Choroid plexus epithelial cell (primary cell): ENCODE results near the gene RAB44.

Experiments used
- DNase-seq: peaks from one replicate; pipeline ENCODE4 v3.0.0-alpha.2; 2010; ENCODE audit warnings: low read depth
- H3K4me3 ChIP-seq: 2 replicates; pipeline ENCODE4 v1.5.1; 2011; ENCODE audit warnings: low read depth, mild to moderate bottlenecking, control low read depth, low read length, moderate library complexity
- TF ChIP-seq, protein P1 (sequence below): conservative IDR thresholded peaks from 2 replicates; pipeline ENCODE4 v1.5.1; 2011; ENCODE audit warnings: low read depth, mild to moderate bottlenecking, control low read depth, inconsistent platforms, low read length, moderate library complexity

RAB44 gene

DNA sequence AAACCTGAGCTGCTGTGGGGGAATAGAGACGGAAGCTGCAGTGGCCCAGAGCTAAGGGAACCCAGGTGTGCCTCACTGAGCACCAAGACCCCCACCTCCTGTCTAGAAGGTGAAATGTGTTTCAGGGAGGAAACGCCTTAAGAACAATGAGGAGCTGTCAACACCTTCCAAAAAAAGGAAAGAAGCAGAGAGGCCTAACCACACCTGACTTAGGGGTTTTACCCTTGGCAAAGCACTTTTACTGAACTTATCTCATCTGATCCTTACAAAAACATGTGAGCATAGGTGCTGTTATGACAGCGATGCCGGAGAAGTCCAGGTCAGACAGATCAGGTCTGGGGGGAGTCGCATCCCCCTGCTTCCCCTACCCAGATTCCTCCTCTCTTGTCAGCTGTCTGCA, 35.2 kb upstream of the RAB44 start:
- no peak for DNase-seq
- no peak overlapping the region for H3K4me3 ChIP-seq
- TF ChIP-seq, protein P1, sequence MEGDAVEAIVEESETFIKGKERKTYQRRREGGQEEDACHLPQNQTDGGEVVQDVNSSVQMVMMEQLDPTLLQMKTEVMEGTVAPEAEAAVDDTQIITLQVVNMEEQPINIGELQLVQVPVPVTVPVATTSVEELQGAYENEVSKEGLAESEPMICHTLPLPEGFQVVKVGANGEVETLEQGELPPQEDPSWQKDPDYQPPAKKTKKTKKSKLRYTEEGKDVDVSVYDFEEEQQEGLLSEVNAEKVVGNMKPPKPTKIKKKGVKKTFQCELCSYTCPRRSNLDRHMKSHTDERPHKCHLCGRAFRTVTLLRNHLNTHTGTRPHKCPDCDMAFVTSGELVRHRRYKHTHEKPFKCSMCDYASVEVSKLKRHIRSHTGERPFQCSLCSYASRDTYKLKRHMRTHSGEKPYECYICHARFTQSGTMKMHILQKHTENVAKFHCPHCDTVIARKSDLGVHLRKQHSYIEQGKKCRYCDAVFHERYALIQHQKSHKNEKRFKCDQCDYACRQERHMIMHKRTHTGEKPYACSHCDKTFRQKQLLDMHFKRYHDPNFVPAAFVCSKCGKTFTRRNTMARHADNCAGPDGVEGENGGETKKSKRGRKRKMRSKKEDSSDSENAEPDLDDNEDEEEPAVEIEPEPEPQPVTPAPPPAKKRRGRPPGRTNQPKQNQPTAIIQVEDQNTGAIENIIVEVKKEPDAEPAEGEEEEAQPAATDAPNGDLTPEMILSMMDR, result no peak

DNA sequence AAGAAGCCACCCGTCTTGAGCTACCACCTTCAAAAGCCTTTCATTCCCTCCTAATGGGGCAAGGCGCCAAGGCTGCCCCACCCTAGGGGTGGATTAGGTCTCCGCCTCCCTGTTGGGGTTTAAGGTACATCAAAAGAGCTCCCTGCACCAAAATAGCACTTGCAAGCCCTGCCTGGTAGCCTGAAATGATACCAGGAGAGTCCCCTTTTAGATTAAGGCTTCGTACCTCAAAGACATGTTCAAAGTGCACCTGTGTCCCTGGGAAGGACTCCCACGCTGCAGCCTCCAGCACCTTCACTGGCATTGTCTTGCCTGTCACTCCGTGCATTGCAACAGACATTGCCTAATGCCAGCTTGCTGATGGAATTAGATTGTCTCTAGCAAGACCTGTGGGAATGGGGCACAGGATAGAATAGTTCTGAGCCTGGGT, 34.8 kb upstream of the RAB44 start:
- no peak for DNase-seq
- TF ChIP-seq, protein P1, result no peak

DNA sequence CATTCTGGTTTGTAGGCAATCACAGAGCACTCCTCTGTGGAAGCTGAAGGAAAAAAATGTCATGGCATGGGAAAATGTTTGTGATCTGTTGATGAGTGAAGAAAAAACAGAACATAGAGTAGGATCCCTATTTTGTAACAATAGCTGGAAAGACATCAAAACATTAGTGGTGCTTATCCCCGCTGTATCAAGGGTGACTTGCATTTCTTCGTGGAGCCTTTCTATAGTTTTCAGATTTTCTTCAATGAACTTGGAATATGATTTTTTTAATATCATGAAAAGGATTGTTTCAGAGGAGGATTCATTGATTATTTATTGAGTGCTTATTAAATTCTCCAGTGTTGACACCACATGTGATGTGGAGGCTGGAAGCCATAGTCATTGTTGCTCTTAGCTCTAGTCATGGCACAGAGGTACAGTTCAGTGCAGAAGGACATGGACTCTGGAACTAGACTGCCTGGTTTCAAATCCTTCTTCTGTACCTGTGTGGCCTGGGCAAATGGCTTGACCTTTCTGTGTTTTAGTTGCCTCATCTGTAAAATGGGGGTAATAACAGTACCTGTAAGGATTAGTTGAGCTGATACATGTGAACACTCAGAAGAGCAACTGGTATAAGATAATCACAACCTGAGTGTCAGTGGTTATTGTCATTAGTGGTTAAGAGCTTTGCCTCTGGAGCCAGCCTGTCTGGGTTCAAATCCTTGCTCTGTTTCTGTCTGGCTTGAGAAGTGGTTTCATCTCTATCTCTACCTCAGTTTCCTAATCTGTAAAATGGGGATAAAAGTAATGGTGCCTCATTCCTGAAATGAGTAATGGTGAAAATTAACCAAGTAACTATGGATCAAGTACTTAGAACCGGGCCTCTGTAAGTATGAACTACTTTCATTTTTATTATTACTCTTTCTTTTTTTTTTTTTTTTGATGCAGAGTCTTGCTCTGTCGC, 33.9 kb upstream of the RAB44 start:
- TF ChIP-seq, protein P1, result no peak
- no peak overlapping the region for H3K4me3 ChIP-seq
- DNase-seq, result no peak

More for the DNA sequence above, 34.8 kb upstream of the RAB44 start:
- H3K4me3 ChIP-seq, result no peak overlapping the region

DNA sequence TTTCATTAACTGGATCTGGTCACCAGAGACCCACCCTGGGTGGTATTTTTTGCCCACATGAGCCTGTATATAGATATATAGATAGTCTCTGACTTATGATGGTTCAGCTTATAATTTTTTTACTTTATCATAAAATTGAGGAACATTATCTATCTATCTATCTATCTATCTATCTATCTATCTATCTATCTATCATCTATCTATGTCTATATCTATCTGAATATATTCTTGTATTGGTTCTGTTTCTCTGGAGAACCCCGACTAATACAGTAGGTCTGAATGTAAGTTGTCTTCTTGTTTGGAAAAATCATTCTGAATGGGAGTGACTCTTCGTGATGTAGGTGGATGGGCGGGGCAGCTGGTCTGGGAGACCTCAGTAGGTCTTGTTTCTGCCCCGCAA, 32.4 kb upstream of the RAB44 start:
- no peak for DNase-seq
- H3K4me3 ChIP-seq, result no peak overlapping the region
- TF ChIP-seq, protein P1, result no peak

DNA sequence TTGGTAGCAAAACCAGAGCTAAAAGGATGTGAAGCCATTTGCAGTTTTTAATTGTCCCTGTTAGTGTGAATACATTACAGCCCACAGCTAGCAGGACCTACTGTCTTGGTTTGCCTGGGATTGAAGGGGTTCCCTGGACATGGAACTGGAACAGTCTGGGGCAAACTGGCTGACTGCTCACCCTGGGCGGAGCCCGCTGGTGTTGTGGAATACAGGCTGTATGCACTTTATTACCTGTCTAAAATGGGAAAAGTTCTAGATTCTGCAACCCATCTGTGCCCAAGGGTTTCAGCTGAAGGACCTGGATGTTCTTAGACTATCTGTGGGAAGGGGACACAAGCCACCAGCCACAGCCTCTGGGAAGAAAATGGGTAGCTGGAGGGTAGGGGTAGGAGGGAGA, 31.3 kb upstream of the RAB44 start:
- TF ChIP-seq, protein P1, result no peak
- no peak for DNase-seq

DNA sequence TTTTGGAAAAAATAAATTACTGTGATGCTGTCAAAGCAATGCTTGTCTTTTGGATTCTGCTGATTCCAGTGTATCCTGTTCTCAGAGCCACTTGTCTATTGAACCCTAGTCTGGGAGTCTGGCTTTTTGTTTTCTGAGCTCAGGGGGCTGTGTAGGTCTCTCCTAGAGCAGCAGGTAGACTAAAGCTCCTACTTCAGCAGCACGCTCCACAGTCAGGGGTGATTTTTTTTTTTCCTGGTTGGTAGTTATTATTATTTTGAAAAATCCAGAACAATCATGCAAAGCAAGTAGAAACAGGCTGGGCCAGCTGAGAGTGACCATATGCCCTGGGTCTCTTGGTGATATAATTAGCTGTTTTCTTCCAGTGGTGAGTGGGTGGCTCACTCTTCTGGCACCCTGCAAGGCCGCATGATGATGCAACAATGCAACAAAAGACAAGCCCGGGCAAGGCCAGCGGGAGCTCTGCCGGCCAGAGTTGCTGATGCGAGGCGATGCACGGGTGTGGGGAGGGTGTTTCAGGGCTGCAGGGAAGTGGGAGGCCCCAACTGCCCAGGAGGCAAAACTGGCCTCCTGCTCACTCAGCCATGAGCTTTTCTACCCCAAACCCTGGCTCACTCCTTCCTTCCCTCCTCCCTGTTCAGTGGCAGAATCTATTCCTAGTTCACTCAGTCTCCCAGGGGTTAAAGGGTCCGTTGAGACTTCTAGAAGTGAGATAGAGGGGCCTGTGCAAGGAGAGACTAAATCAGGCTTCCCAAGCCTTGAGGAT, 30.6 kb upstream of the RAB44 start:
- no peak overlapping the region for H3K4me3 ChIP-seq
- DNase-seq, result peak; percentile 97
- TF ChIP-seq, protein P1, result peak; percentile 11

More for the DNA sequence above, 31.3 kb upstream of the RAB44 start:
- H3K4me3 ChIP-seq, result no peak overlapping the region
